NCI-H524 treated with DMSO at 0.1 percent for 48 hours (cell line): Measurements from ENCODE around the gene BSCL2.
"Not testable (repeated sequence)": the region's sequence is repeated elsewhere in the genome, so short reads cannot be mapped to it uniquely, and the experiment has no call there.

ENCODE experiments used
- DNase-seq: peaks from one replicate; lab custom pipeline; 2025; lab: John Stamatoyannopoulos, UW

BSCL2 gene

GRCh38 chr11:62719302-62719978, 12.2 kb upstream of the BSCL2 start:
- no peak for DNase-seq

- DNase-seq, result no peak
These were observed 9.6 kb upstream of the BSCL2 start for GRCh38 chr11:62716816-62717215.

GRCh38 chr11:62716206-62716605, 9.0 kb upstream of the BSCL2 start:
- no peak for DNase-seq

- no peak for DNase-seq
These were observed 8.2 kb upstream of the BSCL2 start for GRCh38 chr11:62715150-62716130.

GRCh38 chr11:62713343-62713742, 6.1 kb upstream of the BSCL2 start:
- DNase-seq, result no peak

GRCh38 chr11:62712861-62713260, 5.6 kb upstream of the BSCL2 start:
- no peak for DNase-seq

- DNase-seq, result no peak
These were observed 5.1 kb upstream of the BSCL2 start for GRCh38 chr11:62712276-62712812.

- DNase-seq, result no peak
These were observed 2.7 kb upstream of the BSCL2 start for GRCh38 chr11:62710001-62710345.

GRCh38 chr11:62709247-62710000, 2.2 kb upstream of the BSCL2 start:
- peak; percentile 86 for DNase-seq

- DNase-seq, result no peak
These were observed 1.6 kb upstream of the BSCL2 start for GRCh38 chr11:62708793-62709192.

- no peak for DNase-seq
These were observed 1.2 kb upstream of the BSCL2 start for GRCh38 chr11:62708392-62708791.

- no peak for DNase-seq
These were observed 375 bp downstream of the BSCL2 start for GRCh38 chr11:62706850-62707247.

GRCh38 chr11:62705880-62706849, 1.1 kb downstream of the BSCL2 start:
- DNase-seq, result peak; percentile 54

- no peak for DNase-seq
These were observed 1.8 kb downstream of the BSCL2 start for GRCh38 chr11:62705413-62705812.

- not testable (repeated sequence) for DNase-seq
These were observed 3.3 kb downstream of the BSCL2 start for GRCh38 chr11:62703921-62704320.

GRCh38 chr11:62702246-62702645, 5.0 kb downstream of the BSCL2 start:
- no peak for DNase-seq

GRCh38 chr11:62694455-62695167, 12.6 kb downstream of the BSCL2 start:
- no peak for DNase-seq

- DNase-seq, result not testable (repeated sequence)
These were observed 13.6 kb downstream of the BSCL2 start for GRCh38 chr11:62693624-62694023.

- no peak for DNase-seq
These were observed 17.6 kb downstream of the BSCL2 start, which contains the start of gene LRRN4CL for GRCh38 chr11:62689421-62690183. TSS of gene LRRN4CL (minus strand) at chr11:62689530. CDS start at chr11:62688508, 1,022 bp downstream.
